ENCODE data around the gene S100A8.

The S100A8 gene

DNA sequence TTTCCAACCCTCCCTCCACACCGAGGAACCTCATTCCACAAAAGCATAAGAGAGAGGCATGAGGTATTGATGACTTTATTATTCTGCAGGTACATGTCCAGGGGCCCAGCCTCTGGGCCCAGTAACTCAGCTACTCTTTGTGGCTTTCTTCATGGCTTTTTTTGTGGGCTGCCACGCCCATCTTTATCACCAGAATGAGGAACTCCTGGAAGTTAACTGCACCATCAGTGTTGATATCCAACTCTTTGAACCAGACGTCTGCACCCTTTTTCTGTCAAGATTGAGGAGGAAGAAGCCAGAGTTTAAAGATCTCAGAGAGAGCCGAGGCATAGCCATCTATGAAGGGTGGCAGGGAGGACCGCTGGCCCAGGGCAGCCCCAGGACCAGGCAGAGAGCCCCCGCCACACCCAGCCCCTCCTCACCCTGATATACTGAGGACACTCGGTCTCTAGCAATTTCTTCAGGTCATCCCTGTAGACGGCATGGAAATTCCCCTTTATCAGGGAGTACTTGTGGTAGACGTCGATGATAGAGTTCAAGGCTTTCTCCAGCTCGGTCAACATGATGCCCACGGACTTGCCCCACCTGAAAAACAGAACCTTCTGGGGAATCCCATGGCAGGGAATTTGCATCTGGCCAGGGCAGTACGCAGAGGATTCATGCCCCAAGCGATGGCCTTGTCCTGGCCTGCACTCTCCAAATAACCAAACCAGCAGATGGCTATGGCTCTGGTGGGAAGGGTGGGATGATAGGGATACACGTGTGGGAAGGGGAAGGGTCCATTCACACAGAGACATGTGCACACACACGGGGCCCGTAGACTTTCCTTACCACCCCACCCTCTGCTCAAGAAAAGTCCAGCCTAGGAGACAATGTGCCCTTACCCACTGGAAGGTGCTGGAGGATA lies 647 bp downstream of the S100A8 start:
- no peak for DNase-seq

DNA sequence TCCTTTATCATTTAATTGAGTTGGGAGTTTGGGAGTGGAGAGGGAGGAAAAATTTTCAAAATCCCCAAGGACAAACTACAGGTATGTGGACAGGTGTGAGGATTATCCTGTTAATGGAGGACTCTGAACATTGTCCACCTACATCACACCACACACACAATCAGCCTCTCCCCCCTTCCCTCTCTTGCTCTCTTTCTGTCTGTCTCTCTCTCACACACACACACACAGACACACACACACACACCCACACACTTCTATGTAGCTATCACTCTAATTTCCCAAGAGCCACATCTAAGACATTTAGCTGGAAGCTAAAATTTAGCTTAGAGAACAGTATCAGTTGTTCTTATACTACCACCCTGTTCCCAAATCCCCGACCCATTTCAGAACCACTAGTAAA lies 1.5 kb downstream of the S100A8 start:
- DNase-seq: no peak

GRCh38 chr1:153387785-153388184 lies 3.1 kb downstream of the S100A8 start:
- no peak for DNase-seq

- DNase-seq: no peak
These were observed 3.9 kb downstream of the S100A8 start for GRCh38 chr1:153387001-153387400.

DNA sequence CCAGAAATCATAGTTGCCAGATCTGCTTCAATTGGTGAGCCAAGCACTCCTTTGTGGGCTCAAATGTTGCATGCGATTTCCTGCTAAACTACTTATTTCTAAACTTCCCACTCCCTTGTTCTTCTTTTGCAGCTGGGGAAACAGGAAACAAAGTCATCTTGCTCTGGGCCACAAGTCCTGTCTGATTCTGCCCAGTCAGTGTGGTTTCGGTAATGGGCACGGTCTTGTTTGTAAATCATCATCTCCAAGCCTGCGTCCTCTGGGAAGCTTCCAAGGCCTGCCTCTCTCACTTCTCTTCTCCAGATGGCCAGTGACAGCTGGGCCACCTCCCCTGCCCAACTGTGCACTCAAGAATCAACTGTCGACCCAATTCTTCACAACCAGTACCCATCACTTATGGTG lies 4.4 kb downstream of the S100A8 start:
- DNase-seq: no peak

- DNase-seq: no peak
These were observed 5.8 kb downstream of the S100A8 start for GRCh38 chr1:153384958-153385580.

DNA sequence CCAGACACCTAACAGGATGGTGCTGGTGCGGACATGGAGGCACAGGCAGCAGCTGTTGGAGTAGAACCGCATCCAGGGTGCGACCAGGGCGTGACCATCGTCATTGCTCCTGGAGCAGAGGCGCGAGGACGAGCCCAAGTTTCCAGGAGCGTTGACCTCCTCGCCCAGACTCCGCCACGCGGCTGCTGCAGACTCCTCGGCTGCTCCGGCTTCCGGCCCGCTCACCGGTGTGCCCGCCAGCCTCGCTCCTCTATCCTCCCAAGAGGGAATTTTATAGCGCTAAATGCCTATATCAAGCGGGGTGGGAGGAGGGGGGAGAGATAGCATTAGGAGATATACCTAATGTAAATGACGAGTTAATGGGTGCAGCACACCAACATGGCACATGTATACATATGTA lies 10.2 kb downstream of the S100A8 start:
- no peak for DNase-seq

- no peak for DNase-seq
These were observed 11.3 kb downstream of the S100A8 start for GRCh38 chr1:153379591-153379990.

GRCh38 chr1:153375511-153375910 lies 15.4 kb downstream of the S100A8 start, which contains the start of gene S100A12:
Gene S100A12, minus strand, starts transcription at chr1:153375621. Its CDS starts 1,029 bp downstream, at chr1:153374592.
- no peak for DNase-seq

DNA sequence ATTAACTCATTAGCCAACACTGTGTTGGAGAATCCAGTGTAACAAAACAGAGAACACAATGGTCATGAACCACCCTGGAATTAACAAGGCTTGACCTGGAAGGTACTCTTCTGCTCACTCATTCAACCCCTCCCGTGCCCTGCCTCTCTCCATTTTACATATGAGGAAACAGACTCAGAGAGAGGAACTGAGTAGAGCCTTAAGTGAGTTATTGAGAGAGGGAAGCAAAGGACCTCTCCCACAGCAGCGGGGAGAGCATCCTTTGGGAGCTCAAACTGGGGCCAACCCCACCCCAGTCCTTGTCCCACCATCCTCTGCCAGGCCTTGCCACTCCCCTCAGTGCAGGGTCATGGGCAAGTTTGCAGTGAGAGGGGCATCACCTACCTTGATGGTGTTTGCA lies 16.8 kb downstream of the S100A8 start:
- no peak for DNase-seq

- no peak for DNase-seq
These were observed 18.3 kb downstream of the S100A8 start for GRCh38 chr1:153372571-153372970.

- DNase-seq: no peak
These were observed 19.6 kb downstream of the S100A8 start for GRCh38 chr1:153371231-153371630.

DNA sequence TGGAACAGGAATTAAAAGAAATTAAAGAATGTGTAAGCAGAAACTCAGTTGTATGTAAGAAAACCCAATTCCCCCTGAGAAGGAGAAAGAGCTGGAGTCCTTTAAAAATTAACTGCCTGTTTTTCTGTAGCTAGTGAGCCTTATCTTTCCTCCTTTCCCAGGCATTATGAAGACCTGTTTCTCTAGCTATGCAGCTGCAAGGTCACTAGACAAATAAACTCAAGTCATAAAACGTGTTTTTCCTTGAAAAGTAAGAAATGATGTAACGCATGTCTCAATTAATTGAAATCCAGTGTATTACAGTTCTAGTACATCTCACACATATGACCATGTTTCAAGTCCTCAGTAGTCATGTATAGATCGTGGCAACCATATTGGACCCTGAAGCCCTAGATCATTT lies 20.7 kb downstream of the S100A8 start:
- no peak for DNase-seq

DNA sequence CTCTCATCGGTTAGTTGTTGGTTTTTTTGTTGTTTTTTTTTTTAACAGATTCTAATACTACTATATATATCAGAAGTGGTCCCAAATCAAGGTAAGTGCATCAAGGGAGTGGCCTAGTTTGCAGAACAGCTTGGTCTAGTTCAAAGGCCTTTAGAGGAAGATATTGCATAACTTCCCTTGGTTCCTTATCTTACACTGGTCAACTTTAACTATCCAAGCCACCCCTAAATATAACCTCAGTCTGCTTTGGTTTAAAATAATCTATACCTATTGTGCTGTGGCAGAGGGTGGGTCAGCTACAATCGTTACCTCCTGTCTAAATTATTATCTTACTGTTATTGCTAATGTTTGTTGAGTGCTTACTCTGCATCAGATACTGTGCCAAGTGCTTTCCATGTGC lies 22.4 kb downstream of the S100A8 start:
- no peak for DNase-seq

DNA sequence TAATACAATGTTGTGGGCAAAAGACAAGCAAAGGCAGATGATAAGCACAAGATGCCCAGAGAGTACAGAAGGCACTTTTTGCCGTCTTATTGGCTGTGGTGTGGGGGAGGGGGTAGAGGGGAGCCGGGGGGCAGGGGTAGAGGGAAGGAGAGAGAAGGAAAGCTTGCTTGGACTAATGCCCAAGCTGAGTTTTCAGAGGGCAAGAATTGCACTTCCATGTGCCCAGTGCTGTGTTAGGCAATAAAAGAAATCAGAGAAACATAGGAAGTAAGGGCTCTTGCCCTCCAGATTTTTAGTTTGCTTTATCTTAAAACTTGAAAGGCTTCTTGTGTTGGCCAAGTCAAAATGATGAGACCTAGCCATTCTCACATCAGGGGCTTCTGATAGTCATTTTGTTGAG lies 23.8 kb downstream of the S100A8 start:
- DNase-seq: no peak

- DNase-seq: no peak
These were observed 24.6 kb downstream of the S100A8 start for GRCh38 chr1:153366261-153366660.

GRCh38 chr1:153365696-153366095 lies 25.2 kb downstream of the S100A8 start:
- DNase-seq: no peak

DNA sequence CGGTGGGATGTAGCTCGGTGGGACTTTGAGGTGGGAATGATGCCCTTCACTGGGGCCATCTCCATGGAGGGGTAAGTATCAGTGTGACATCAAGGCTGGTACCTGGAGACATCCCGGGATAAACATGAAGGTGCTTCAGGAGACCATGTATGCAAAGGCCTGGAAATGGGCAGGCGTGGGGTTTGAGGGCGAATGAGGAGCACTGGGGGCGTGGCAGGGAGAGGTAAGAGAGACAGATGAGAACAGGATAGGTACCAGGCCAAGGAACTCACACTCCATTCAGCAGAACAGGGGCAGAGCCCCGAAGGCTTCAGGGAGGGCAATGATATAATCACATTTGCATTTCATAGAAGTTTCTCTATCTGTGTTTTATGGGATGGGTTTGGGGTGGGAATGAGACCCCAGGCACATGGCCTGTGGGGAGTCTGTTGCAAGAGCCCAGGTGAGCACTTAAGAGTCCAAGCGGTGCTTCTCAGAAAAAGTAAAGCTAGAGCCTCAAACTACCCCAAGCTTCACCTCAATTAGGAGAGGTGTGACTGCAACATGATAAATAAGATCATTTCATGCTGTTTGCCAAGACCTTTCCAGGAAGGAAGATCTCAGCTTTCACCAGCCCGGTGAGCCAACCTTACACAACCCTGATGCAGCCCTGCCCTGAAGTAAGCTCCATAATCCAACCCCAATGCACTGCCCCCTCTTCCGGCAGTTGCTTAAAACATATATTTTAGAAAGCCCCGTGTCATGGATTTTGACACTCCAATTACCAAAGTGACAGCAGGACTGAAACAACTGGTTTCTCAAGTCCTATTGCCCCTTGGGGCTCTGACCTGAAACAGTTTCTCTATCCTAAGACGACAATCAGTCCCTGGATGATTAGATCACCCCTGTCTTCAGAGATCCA lies 25.9 kb downstream of the S100A8 start:
- no peak for DNase-seq

DNA sequence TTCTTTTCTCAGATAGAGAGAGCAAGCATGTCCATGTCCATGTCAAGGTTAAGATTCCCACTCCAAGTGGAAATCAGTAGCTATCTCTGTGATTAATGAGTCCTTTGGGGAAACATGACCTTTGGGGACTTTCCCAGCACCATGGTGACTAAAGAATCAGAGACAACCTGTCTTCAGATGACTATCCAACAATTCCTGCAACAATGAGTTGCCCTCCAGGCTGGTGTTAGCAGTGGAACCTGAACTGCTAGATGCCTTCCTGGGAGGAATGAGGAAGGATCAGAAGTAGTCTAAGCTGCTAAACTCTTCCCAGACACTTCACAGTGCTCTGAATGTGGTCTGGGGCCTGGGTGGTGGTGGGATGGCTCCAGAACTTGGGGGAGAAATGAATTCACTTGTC lies 26.7 kb downstream of the S100A8 start:
- no peak for DNase-seq

- no peak for DNase-seq
These were observed 27.2 kb downstream of the S100A8 start for GRCh38 chr1:153363641-153364040.

DNA sequence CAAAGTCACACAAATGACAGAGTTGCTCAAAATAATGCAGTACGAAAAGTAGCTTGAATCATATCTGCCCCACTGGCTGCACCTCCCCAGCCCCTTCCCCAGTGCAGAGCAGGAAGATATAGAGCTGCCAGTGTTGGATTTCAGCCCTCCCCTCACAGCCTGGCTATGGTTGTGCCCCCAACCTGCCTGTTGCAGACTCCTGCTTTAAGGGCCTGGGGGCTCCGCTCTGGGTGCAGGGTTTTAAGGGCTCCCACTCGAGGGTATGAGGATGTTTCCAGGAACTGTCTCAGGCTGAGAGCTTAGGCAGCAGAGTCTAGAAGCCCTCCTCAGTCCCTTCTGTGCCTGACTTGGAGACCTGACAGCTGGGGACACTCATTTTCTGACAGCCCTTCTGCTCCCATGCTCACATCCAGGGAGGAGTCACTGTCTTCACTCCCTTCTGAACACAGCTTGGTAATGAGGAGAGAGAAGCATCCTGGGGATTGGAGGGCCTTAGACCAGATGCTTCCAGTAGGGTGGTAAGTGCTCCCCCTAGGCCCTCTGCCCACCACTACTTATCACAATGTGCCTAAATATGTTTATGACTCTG lies 28.6 kb downstream of the S100A8 start:
- DNase-seq: no peak

DNA sequence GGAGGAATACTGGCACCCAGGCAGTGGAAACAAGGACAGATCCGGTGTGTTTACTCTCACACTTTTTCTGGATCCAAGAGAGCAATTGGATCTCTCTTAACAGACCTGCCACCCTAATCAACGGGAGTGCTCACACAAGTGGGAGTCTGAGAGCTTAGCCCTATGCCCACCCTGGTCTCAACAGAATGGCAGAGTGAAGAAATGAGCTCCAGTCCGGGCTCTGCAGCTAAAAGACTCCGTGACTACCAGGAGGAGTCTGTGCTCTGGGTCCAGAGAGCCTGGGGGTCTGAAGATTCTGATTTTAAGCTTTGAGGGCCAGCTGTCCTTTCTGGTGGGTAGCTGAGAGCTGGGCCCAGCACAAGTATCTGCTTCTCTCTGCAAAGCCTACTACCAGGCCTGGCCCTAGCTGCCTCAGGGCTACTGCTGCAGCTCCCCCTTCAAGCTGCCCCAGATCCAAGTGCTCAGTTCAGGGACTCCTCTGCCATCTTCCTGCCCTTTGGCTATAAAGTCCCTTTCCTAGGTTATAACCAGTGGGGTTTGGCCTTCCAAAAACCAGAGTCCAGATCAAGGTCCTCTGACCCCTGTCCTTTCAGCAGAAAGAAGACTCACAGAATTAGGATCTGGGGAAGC lies 29.3 kb downstream of the S100A8 start:
- DNase-seq: no peak

All from COR-L47 (cell line).